ENCODE results near the gene SORBS1.

Gene SORBS1

DNA sequence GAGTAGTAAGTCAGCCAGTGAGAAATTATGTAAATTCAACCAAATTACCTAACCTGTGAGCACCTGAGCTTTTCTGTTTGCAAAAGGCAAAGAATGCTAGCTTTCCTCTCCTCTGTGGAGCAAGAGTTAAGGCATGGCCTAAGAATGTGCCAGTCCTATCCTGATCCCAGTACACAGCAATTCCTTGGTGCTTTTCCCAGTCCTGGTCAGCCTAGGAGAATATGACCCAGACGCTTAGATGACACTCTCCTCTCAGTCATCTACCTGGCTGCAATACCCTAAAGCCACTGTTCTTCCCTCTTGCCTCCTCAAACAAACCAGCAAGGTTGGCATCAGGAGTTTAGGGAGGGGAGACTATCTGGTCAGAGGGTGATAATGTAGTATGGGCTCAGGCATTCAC is 274.5 kb downstream of the SORBS1 start:
- Histone ChIP-seq H3K27ac (ENCODE audit: low read length) (no peak overlapping the region), H3K9me3 (ENCODE audit: control insufficient read depth, insufficient read depth, low read length) (no peaks in the 10 kb centered on the region), H3K27me3 (ENCODE audit: control insufficient read depth, insufficient read depth, low read length) (no peaks in the 10 kb centered on the region; the same call in 1 of the 2 replicates), H3K4me3 (ENCODE audit: low read length) (no peak overlapping the region), H3K4me1 (ENCODE audit: control insufficient read depth, insufficient read depth, low read length) (peaks cover 6% of the 10 kb centered on the region; the same call in 1 of the 2 replicates), H3K36me3 (ENCODE audit: control insufficient read depth, insufficient read depth, low read length) (no peaks in the 10 kb centered on the region)
- no peak for DNase-seq (ENCODE audit: low read depth, low spot score)
- no CpG with 5 or more reads among the region's 1 CpG for WGBS (ENCODE audit: insufficient coverage, insufficient read length)

GRCh38 chr10:95285556-95285955 is 275.6 kb downstream of the SORBS1 start:
- no peaks in the 10 kb centered on the region for H3K36me3 ChIP-seq (ENCODE audit: control insufficient read depth, insufficient read depth, low read length)
- H3K4me1 ChIP-seq (ENCODE audit: control insufficient read depth, insufficient read depth, low read length), result peaks cover 6% of the 10 kb centered on the region; the same call in 1 of the 2 replicates
- no peaks in the 10 kb centered on the region for H3K27me3 ChIP-seq (ENCODE audit: control insufficient read depth, insufficient read depth, low read length)
- no peak overlapping the region for H3K4me3 ChIP-seq (ENCODE audit: low read length)
- no CpG with 5 or more reads among the region's 2 CpGs for WGBS (ENCODE audit: insufficient coverage, insufficient read length)
- no peak for DNase-seq (ENCODE audit: low read depth, low spot score)
- no peaks in the 10 kb centered on the region for H3K9me3 ChIP-seq (ENCODE audit: control insufficient read depth, insufficient read depth, low read length)
- H3K27ac ChIP-seq (ENCODE audit: low read length), result no peak overlapping the region

- Histone ChIP-seq H3K9me3 (ENCODE audit: control insufficient read depth, insufficient read depth, low read length) (no peaks in the 10 kb centered on the region), H3K27me3 (ENCODE audit: control insufficient read depth, insufficient read depth, low read length) (no peaks in the 10 kb centered on the region), H3K4me3 (ENCODE audit: low read length) (no peak overlapping the region), H3K4me1 (ENCODE audit: control insufficient read depth, insufficient read depth, low read length) (peaks cover 6% of the 10 kb centered on the region; the same call in 1 of the 2 replicates), H3K27ac (ENCODE audit: low read length) (no peak overlapping the region), H3K36me3 (ENCODE audit: control insufficient read depth, insufficient read depth, low read length) (no peaks in the 10 kb centered on the region)
- no peak for DNase-seq (ENCODE audit: low read depth, low spot score)
- WGBS (ENCODE audit: insufficient coverage, insufficient read length), result no CpG with 5 or more reads among the region's 3 CpGs
Observed at GRCh38 chr10:95284807-95285206, 276.4 kb downstream of the SORBS1 start.

GRCh38 chr10:95282107-95282506 is 279.1 kb downstream of the SORBS1 start:
- Histone ChIP-seq H3K27ac (ENCODE audit: low read length) (no peak overlapping the region), H3K36me3 (ENCODE audit: control insufficient read depth, insufficient read depth, low read length) (no peaks in the 10 kb centered on the region), H3K9me3 (ENCODE audit: control insufficient read depth, insufficient read depth, low read length) (no peaks in the 10 kb centered on the region), H3K27me3 (ENCODE audit: control insufficient read depth, insufficient read depth, low read length) (no peaks in the 10 kb centered on the region), H3K4me3 (ENCODE audit: low read length) (no peak overlapping the region), H3K4me1 (ENCODE audit: control insufficient read depth, insufficient read depth, low read length) (peaks cover 4% of the 10 kb centered on the region; the same call in 1 of the 2 replicates)
- WGBS (ENCODE audit: insufficient coverage, insufficient read length), result no CpG with 5 or more reads among the region's 3 CpGs
- DNase-seq (ENCODE audit: low read depth, low spot score), result no peak

- Histone ChIP-seq H3K27ac (ENCODE audit: low read length) (no peak overlapping the region), H3K27me3 (ENCODE audit: control insufficient read depth, insufficient read depth, low read length) (no peaks in the 10 kb centered on the region), H3K9me3 (ENCODE audit: control insufficient read depth, insufficient read depth, low read length) (no peaks in the 10 kb centered on the region), H3K4me3 (ENCODE audit: low read length) (no peak overlapping the region), H3K36me3 (ENCODE audit: control insufficient read depth, insufficient read depth, low read length) (no peaks in the 10 kb centered on the region), H3K4me1 (ENCODE audit: control insufficient read depth, insufficient read depth, low read length) (peaks cover 2% of the 10 kb centered on the region; the same call in 1 of the 2 replicates)
- no CpG with 5 or more reads among the region's 2 CpGs for WGBS (ENCODE audit: insufficient coverage, insufficient read length)
- no peak for DNase-seq (ENCODE audit: low read depth, low spot score)
Observed at GRCh38 chr10:95281206-95281605, 280.0 kb downstream of the SORBS1 start.

- no peak overlapping the region for H3K4me3 ChIP-seq (ENCODE audit: low read length)
- no peaks in the 10 kb centered on the region for H3K27me3 ChIP-seq (ENCODE audit: control insufficient read depth, insufficient read depth, low read length)
- no peak overlapping the region for H3K27ac ChIP-seq (ENCODE audit: low read length)
- peaks cover 2% of the 10 kb centered on the region; the same call in 1 of the 2 replicates for H3K4me1 ChIP-seq (ENCODE audit: control insufficient read depth, insufficient read depth, low read length)
- H3K36me3 ChIP-seq (ENCODE audit: control insufficient read depth, insufficient read depth, low read length), result no peaks in the 10 kb centered on the region
- DNase-seq (ENCODE audit: low read depth, low spot score), result no peak
- WGBS (ENCODE audit: insufficient coverage, insufficient read length), result no CpG with 5 or more reads among the region's 2 CpGs
- H3K9me3 ChIP-seq (ENCODE audit: control insufficient read depth, insufficient read depth, low read length), result no peaks in the 10 kb centered on the region
Observed at GRCh38 chr10:95280637-95281036, 280.5 kb downstream of the SORBS1 start.

DNA sequence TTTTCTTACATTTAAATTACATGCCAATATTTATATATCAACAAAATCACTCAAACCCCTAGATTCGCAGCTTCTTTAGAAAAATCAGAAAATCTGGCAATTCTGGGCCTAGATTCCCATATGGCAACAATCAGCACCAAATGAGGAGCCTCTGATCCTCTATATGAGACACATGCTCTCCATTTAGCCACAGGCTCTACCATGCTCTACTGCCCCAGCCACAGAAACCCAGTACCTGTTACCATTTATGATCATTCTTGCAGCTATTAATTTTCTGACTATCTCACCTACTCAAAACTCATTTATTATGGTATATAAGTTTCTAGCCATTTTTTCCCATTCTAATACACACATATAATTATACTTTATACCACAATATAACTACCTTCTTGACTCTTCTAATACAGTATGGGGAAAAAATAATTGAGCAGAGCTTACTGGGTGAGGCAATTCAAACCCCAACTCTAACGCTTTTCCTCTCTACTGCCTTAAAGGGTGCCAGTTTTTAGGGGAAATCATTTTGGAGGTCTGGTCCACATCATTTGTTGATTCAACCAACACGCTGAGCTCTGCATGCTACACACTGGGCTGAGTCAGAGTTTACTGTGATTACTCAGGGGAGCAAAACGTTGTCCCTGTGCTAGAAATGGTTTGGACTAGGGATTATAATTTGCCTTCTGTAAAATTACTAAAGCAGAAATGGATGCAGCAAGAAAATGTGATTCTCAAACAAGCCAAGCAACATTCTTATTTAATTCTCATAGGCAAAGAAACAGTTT is 281.9 kb downstream of the SORBS1 start:
- Histone ChIP-seq H3K36me3 (ENCODE audit: control insufficient read depth, insufficient read depth, low read length) (no peaks in the 10 kb centered on the region), H3K4me1 (ENCODE audit: control insufficient read depth, insufficient read depth, low read length) (peaks cover 2% of the 10 kb centered on the region; the same call in 1 of the 2 replicates), H3K27me3 (ENCODE audit: control insufficient read depth, insufficient read depth, low read length) (no peaks in the 10 kb centered on the region), H3K4me3 (ENCODE audit: low read length) (no peak overlapping the region), H3K27ac (ENCODE audit: low read length) (no peak overlapping the region), H3K9me3 (ENCODE audit: control insufficient read depth, insufficient read depth, low read length) (no peaks in the 10 kb centered on the region)
- WGBS (ENCODE audit: insufficient coverage, insufficient read length), result 100% methylated on average over 1 of the region's 4 CpGs
- DNase-seq (ENCODE audit: low read depth, low spot score), result no peak

GRCh38 chr10:95278061-95278988 is 282.8 kb downstream of the SORBS1 start:
- H3K9me3 ChIP-seq (ENCODE audit: control insufficient read depth, insufficient read depth, low read length), result no peaks in the 10 kb centered on the region
- no peaks in the 10 kb centered on the region for H3K36me3 ChIP-seq (ENCODE audit: control insufficient read depth, insufficient read depth, low read length)
- peaks cover 2% of the 10 kb centered on the region; the same call in 1 of the 2 replicates for H3K4me1 ChIP-seq (ENCODE audit: control insufficient read depth, insufficient read depth, low read length)
- no peak overlapping the region for H3K27ac ChIP-seq (ENCODE audit: low read length)
- no peak overlapping the region for H3K4me3 ChIP-seq (ENCODE audit: low read length)
- no peaks in the 10 kb centered on the region for H3K27me3 ChIP-seq (ENCODE audit: control insufficient read depth, insufficient read depth, low read length)
- WGBS (ENCODE audit: insufficient coverage, insufficient read length), result no CpG with 5 or more reads among the region's 6 CpGs
- no peak for DNase-seq (ENCODE audit: low read depth, low spot score)

- Histone ChIP-seq H3K4me3 (ENCODE audit: low read length) (no peak overlapping the region), H3K4me1 (ENCODE audit: control insufficient read depth, insufficient read depth, low read length) (peaks cover 2% of the 10 kb centered on the region; the same call in 1 of the 2 replicates), H3K27me3 (ENCODE audit: control insufficient read depth, insufficient read depth, low read length) (no peaks in the 10 kb centered on the region), H3K27ac (ENCODE audit: low read length) (no peak overlapping the region), H3K9me3 (ENCODE audit: control insufficient read depth, insufficient read depth, low read length) (no peaks in the 10 kb centered on the region), H3K36me3 (ENCODE audit: control insufficient read depth, insufficient read depth, low read length) (no peaks in the 10 kb centered on the region)
- whole genome bisulfite sequencing (ENCODE audit: insufficient coverage, insufficient read length), result no CpG with 5 or more reads among the region's 3 CpGs
- DNase-seq (ENCODE audit: low read depth, low spot score), result no peak
Observed at GRCh38 chr10:95277614-95278013, 283.6 kb downstream of the SORBS1 start.

GRCh38 chr10:95277201-95277570 is 284.0 kb downstream of the SORBS1 start:
- peaks cover 2% of the 10 kb centered on the region; the same call in 1 of the 2 replicates for H3K4me1 ChIP-seq (ENCODE audit: control insufficient read depth, insufficient read depth, low read length)
- WGBS (ENCODE audit: insufficient coverage, insufficient read length), result no CpG with 5 or more reads among the region's 1 CpG
- H3K36me3 ChIP-seq (ENCODE audit: control insufficient read depth, insufficient read depth, low read length), result no peaks in the 10 kb centered on the region
- no peak overlapping the region for H3K27ac ChIP-seq (ENCODE audit: low read length)
- H3K27me3 ChIP-seq (ENCODE audit: control insufficient read depth, insufficient read depth, low read length), result no peaks in the 10 kb centered on the region
- H3K9me3 ChIP-seq (ENCODE audit: control insufficient read depth, insufficient read depth, low read length), result no peaks in the 10 kb centered on the region
- DNase-seq (ENCODE audit: low read depth, low spot score), result no peak
- no peak overlapping the region for H3K4me3 ChIP-seq (ENCODE audit: low read length)
